Measurements from ENCODE around the gene GNAQ.

GRCh38 chr9:77770340-77770739 is 261.3 kb downstream of the GNAQ start:
- no peak for TF ChIP-seq CTCF (conservative IDR thresholded peaks at IDR 0.05 in 1 of 2, IDR thresholded peaks at IDR 0.05 in 1 of 2; ENCODE audit: low read depth in 1 of 2, low read length in 2 of 2)
- TF ChIP-seq EZH2 (IDR thresholded peaks at IDR 0.05; ENCODE audit: low read length, missing control alignments): no peak

All from fibroblast of lung (primary cell).